GM18502 (cell line): ENCODE results near the gene APOB.

ENCODE experiments used
- ATAC-seq: cut with Tn5 transposase; IDR thresholded peaks from one replicate; pipeline ENCODE4 v1.9.1; 2021; ENCODE audit warnings: mild to moderate bottlenecking; ENCODE audit not compliant: unreplicated experiment, poor library complexity

The APOB gene

DNA sequence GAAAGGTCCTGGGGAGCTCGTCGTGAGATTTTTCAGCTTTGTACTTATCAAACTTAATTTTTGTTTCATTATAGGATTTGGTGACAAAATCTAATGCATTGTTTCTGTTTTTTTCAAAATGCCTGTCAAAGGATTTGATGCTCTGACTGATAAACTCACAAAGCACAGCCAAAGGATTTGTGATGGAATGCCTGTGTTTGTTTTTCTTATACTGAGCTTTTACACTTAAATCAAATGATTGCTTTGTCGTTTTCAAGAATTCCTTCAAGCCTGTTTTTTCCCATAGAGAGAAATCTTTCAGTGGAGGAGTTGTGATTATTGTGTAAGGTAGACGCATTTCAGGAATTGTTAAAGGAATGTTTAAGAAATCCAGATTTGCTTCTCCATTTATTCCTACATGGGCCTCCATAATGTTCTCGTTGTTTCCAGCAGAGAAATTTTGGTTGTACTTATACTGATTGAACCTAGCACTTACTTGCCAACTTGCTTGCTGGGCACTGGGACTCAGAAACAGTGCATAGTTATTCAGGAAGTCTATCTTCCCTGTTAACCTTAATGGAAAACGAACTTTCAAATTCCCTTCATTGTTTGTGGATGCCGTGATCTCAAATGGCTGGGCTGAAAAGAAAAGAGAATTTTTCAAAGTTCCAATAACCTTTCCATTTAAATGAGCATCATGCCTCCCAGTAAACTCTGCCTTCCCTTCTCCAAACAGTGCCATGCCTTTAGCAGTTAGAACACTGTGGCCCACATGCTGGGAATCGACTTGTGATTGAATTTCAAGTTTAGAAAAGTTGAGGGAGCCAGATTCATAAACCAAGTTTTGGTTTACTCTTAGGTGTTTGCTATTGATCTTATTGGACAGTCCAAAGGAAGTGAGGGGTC is 36.5 kb downstream of the APOB start:
- ATAC-seq: no peak

DNA sequence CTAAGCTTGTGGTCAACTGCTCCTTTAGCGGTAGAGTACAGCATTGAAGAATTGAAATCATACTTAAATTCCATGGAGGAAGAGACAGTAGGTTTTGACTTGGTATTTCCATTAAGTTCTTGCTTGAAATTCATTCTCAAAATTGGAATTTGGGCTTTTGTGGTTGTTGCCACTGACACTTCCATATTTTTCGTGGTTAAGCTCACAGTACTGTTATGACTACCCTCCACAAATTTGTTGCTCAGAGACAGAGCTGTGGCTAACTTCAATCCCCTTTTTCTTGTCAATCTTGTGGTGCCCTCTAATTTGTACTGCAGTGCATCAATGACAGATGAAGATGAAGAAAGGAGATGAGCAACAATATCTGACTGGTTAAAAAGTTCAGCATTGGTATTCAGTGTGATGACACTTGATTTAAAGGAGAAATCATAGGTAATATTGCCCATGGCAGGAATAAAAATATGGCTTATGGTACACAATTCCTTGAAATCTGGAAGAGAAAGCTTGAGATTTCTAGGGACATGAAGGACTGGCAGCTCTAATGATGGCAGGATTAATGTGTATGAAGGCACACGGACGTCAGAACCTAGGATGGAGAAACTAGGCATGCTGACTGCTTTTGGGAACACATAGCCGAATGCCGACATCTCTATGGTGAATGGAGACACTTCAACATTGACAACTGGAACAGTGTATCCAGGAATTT is 37.3 kb downstream of the APOB start:
- ATAC-seq: no peak

DNA sequence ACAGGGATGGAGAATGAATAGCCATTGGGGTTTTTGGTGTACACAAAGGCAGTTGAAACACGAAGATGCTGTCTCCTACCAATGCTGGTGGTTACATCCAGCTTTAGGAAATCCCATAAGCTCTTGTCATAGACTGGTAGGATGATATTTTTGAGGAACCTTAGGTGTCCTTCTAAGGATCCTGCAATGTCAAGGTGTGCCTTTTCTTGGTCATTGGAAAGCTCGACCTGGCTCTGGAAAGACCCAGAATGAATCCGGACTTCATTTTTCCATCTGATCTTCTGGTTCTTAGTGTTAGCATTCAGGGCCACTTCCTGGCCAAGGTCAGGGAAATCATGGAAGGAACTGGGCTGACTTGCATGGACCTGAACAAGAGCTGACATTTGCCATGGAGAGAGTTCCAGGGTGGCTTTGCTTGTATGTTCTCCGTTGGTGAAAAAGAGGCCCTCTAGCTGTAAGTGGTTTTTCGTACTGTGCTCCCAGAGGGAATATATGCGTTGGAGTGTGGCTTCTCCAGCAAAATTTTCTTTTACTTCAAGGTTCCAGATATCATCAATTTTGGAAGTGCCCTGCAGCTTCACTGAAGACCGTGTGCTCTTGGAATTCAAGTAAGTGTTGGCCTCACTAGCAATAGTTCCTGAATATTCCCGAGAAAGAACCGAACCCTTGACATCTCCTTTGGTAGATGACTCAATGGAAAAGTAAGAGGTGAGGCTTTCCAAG is 38.0 kb downstream of the APOB start:
- ATAC-seq: no peak

DNA sequence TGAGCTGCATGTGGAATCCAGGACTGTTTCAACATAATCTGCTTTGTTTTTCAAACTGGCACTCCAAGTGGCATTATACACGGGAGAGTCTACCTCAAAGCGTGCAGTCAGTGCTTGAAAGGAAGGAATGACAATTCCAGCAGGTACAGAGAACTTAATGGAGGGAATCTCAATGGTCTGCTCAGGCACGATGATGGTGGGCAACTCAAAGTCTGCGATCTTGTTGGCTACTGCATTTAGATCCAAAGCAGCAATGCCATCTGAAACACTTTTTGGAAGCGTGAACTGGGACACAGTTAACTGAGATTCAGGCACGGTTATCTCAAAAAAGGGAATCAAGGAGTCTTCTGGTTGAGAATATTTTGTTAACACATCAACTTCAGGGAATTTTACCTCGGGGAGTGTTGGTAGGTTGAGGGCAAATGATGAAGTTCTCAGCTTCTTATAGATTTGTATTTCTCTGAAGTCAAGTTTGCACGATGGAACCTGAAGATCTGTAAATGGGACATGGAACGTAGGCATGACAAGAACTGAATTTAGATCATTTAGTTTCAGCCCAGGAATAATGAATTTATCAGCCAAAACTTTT is 38.7 kb downstream of the APOB start:
- no peak for ATAC-seq

DNA sequence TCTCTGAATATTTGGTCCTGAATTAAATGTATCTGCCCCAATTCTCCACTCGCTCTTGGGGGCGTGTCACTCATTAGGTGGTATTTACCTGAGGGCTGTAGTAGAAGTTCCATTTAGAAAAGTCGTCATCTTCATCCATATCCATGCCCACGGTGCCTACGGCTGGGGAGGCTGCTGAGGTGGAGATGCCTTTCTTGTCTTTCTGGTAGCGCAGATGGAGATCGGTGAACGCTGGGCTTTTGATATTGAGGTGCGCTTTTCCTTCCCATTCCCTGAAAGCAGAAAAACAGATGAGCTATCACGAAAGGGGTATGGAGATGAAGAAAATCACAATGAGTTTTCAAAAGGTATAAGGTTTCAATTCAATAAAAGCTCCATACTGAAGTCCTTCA is 39.7 kb downstream of the APOB start:
- ATAC-seq: no peak

DNA sequence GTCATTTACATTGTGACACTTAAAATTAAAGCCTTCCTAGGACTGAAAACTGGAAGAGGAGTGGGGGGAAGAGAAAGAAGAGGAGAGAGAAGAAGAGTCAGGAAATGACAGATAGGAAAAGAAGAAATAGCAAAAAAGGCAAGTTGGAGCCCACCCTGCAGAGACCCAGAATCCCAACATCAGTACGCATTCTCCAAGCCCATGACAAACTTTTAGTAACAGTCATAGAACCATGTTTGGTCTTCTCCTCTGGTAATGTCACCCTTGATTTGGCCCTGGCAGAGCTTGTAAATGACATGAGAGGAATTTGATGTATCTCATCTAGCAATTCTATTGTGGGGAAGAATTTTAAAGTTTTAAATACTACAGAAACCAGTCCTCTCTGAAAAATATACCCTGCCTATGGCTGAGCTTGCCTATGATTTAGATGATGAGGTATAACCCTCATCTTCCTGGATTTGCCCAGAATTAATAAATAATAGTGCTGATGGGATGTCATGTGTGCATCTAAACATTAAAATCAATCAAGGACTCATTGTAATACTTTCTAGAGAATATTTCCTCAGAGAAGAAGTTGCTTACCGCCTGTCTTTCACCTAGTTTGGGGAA is 40.2 kb downstream of the APOB start:
- no peak for ATAC-seq

DNA sequence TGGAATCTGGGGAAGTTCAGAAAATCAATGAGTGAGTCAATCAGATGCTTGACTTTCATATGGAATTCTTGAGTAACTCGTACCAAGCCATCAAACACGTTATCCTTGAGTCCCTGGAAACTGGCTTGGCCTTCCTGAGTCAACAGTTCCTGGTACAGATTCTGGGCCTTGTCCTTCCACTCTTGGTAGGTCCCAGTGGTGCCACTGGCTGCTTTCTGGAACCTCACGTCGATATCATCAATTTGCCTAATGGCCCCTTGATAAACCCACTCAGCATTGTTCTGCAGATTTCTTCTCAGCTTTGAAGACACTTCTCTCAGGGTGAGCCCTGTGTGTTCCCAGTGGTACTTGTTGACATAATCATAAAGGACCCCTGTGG is 41.1 kb downstream of the APOB start:
- no peak for ATAC-seq

DNA sequence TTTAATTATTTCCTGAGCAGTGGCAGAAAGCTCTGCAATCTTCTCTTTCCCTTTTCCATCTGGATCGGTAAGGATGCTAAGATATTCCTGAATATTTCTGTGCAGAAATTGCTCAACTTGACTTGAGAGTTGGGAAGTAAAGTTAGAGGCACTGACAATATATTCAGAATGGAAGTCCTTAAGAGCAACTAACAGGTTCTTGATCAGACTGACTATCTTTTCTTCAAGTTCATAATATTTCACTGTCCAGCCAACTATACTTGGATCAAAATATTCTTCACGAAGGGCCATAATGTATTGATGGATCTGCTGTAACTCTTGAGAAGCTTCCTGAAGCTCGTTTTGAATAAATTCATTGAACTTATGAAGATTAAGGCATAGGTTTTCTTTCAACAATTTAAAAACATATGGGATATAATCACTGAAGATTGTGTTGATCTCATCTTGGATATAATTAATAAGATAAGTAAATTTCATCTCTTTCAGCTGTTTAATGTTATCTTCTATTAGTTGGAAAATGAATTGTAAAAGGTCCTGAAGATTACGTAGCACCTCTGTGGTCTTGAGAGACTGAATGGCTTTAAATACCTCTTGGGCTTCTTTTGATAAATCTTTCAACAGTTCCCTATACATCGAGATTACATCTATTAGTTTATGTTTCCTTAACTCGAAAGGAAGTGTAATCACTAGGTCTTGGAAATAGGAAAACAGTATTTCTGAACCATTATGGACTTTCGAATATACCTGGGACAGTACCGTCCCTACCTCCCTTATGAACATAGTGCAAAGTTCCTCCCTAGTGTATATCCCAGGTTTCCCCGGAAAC is 41.7 kb downstream of the APOB start:
- no peak for ATAC-seq

DNA sequence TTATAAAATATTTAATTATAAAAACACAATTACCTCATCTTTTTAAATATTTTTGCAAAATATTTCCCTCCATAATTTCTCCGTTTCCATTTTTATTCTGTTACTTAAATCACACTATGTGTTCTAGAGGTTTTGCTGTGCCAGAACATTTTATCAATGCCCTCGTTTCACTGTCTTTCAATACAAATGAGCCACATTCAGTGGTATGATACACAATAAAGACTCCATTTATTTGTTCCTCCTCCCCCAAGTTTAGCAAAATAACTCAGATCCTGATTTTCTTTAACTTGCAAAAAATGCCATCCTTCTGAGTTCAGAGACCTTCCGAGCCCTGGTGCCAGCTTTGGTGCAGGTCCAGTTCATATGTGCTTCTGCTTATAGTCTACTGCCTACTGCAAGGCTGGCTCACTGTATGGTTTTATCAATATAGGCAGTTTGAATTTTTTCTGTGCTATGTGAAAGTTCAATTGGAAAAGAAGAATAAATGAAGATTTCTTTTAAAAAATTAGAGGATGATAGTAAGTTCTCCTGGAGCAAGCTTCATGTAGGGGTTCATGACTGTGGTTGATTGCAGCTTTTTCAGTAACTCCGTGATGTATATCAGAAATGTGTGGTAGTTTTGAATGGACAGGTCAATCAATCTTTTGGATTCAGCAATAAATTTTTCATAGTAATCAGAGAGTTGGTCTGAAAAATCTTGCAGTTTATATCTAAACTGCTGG is 42.5 kb downstream of the APOB start:
- ATAC-seq: no peak

DNA sequence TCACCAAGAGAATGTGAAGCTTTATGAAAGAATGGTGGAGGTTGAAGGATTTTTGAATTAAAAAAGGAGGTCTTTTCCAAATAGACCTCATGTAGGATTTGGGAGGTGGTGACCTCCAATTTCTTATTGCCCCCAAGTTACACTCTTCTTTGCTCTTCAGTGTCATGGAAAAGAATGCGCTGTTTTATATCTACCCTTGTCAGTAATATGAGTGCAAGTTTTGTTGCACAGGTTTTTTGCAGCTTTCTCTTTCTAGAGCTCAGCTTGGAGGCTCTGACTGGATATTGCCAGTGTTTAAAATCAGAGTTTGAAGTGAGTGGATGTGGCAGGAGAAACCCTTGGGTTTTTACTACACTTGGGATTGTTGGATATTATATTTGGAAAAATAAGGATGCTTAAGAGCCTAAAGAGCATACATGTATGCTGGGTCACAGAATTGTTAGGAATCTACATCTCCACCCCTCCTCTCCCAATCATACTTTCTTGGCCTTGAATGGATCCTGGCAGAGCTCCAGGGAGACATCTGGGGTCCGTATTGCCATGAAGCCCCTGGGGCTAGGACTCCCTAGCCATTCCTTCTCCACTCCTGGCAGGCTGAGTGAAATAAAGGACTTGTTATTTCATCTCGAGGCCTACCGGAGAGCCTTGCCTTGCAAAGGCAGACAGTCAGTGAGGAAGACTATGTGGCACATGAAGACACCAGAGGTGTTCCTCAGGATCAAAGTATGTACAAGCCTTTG is 43.8 kb downstream of the APOB start:
- ATAC-seq: no peak

DNA sequence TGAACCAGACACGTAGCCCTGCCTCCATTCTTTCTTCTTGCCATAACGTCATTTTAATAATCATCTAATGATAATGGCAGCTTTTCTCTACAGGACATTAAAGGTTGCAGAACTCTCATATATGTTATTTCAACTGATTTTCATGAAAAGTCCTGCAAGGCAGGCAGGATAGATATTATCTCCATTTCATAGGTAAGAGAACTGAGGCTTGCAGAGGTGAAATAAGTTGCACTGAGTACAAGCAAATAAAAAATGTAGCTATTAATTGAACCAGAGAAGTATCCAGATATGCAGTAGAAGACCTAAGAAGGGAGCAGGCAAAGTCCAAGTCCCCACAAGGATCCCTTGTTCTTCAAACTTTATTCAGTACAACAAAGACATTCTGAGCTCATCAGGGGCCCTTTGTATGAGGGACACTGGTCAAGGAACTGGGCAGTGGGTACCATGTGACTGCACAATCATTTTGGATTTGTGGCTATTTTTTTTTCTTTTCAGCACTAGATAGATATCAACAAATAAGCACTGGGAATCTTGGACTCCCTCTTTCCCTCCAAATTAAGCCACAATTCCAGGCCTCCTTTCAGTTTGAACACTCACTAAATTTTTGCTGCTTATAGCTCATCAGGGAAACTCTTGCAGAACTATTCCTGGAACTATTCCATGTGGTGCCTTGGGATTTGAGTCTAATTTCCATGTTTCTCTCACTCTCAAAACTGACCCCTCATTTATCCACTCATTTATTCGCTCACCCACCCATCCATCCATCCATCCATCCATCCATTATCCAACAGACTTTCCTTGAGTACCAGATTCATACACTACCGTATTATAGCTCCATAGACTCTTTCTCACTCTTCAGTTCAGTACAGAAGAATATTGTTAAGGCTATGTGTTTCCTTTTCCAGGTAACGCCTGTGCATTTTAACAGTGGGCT is 44.6 kb downstream of the APOB start:
- no peak for ATAC-seq

DNA sequence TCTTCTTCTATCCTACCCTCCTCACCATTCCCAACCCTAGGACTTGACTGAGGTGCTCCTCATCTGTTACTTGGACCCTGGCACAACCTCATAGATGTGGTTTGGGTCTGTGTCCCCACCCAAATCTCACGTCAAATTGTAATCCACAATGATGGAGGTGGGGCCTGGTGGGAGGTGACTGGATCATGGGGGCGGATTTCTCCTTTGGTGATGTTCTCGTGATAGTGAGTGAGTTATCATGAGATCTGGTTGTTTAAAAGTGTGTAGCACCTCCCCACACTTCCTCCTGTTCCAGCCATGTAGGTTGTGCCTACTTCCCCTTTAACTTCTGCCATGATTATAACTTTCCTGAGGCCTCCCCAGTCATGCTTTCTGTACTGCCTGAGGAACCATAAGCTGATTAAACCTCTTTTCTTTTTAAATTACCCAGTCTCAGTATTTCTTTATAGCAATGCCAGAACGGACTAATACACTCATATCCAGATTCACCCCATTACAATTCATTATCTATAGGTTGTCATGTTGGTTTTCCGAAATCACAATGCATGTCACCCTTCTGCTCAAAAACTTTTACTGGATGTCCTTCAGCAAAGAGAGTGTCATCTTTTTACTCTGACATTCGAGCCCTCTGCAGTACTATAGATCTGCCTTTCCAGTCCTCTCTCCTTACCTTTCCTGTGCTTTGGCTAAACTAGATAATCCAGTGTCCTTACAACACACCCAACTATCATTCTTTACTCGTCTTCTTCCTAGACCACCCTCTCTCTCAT is 45.7 kb downstream of the APOB start:
- ATAC-seq: no peak

DNA sequence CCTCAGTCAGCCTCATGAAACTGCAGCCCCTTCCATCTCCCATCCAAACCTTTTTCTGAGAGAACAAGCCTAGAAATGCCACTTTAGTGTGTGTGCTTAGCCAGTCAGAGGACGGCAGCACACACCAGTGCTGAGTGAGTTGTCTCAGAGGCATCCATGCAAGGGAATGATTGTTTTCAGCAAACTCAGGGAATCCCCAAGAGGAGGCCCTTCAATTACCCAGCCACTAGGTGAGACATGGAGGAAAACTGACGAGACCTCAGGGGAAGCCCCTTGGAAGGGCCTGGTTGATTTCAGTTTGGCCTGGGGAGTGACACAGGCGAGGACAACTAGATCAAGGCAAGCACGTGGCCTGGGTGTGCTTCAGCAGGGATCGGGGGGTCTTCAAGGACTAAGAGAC is 49.7 kb downstream of the APOB start:
- ATAC-seq: peak; percentile 75

DNA sequence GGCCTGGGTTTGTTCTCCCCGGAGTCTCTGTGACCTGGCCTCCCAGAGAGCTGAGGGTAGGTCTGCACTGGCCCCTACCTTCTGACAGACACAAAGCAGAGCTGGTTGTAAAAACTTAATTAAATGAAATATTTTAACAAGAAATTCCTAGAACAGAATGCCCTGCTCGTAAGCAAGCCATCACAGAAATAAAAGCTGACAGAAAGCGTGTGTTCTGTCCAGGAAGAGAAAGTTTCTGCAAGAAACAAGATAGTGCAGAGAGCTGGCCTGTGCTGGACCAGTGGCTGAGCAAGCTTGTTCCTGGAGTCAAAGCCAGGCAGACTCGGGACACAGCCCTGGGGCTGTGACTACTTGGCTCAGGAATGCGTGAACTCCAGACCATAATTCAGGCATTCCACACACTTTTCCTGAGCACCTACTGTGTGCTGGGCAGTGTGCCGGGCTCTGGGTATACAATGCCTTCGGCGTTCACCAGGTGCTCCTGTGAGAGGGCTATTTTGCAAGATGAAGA is 51.6 kb downstream of the APOB start:
- ATAC-seq: no peak

DNA sequence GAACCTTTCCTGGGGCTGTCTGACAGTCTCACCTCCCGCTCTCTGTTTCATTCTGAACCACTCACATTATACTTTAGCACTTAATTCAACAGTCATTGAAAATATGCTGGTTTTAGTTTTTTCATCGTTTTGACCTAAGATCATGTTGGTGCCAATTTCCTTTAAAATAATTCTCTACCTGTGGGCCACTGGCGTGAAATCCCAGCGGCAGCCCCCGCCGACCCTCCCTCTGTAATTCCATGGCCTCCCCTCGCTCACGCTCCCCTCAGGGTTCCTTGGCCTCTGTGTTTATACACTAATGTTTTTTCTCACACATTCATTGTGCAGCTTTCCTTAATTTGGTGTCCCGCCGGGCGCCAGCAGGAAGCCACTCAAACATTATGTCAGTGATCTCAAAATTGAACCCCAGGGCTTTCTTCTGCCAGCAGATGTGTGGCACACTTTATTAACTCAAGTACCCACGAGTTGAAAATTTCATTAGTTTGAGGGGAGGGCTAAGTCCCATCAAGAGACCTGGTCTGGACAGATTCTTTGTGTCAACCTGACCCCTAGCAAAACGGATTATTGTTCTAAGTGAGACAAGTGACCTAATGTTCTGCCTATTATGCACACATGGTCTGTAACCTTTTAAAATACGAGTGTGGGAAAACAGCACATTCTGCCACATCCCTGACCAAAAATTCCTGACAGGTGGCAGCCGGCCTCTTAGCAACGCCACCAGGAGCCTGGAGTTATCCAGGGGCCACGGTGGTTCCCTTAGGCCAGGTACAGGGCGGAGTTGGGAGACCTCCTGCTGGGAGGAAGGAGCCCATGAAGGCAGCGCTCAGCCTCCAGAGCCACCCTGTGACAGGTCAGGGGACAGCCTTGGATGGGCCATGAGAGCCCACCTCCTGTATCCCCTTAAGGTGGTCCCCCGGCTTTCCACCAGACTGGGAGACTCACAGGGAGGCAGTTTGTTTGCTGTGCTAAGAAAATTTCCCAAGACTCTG is 53.1 kb downstream of the APOB start:
- ATAC-seq: no peak
